Stimulated activated naive CD8-positive, alpha-beta T cell treated with anti-CD3 and anti-CD28 coated beads, Interleukin-15, Interleukin-2, amounts not matched to agents 100 U/mL and 50 U/mL, for 24 hours (primary cell): ENCODE results near the gene AIDA.
"Not testable (repeated sequence)": the region's sequence is repeated elsewhere in the genome, so short reads cannot be mapped to it uniquely, and the experiment has no call there.

Experiments used
- ATAC-seq: fragments of 150-1000 bp; cut with Tn5 transposase; one replicate; pipeline ENCODE4 v1.10.0; 2021
- DNase-seq: peaks from one replicate; pipeline ENCODE4 v3.0.0; 2021

Gene AIDA

DNA sequence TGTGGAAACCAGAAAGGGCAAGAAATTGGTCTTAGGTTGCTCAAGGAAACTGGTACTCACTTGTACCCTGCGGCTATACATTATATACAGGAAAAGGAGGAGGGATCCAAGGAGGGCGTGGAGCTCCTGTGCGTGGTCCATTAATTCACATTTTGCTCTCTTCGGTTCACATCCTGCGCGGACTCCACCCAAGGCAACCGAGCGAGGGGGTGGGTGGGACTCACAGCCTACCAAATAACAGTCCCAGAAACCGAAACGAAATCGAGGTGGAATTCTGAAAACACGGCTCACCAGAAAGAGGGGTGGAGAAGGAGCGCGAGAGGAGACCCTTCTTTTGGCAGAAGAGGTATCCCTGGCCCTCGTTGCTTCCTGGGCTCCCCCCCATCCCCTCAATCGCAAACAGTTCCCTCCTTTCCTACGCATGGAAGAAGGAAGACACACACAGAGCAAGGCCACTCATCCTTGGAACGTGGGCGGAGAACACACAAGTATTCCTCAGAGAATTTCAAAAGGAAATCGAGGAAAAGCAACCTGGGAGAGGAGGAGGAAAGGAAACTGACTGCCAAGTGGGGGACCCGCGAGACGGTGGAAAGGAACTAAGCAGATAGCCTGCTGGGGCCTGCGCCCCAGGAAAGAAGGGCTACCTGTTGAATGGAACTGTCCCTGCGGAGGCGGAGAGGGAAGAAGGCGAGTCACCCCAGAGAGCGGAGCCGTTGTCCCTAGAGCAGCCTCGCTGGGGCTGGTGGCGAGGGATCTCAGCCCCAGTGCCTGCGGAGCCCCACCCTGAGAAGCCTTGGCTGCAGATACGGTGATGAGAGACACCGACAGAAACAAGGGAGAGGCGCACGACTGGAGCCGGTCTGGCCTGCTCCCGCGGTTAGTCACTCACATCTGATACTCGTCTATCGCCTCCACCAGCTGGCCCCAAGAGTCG, 705 bp downstream of the AIDA start:
- peak; percentile 66 for DNase-seq
- ATAC-seq = peak; percentile 40

DNA sequence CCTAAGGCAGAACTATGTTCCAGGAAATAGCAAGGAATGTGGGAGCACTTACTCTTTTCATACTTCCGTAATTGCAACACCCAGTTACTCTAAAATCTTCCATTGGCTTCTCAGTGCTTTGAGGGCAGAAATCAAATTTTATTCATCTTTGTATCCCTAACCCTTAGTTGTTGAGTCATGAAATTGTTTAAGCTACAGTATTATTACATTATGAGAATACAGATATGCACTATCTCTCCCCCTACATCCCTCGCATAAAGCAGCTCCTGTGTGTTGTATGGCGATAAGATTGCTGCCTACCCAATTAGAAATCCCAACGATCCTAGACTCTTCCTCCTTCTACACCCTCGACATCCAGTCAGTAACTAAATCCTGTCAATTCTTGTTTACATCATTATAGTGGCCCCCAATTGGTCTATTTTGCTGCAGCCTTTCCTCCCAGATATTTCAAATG, 2.6 kb downstream of the AIDA start:
- DNase-seq (no peak), ATAC-seq (no peak)

DNA sequence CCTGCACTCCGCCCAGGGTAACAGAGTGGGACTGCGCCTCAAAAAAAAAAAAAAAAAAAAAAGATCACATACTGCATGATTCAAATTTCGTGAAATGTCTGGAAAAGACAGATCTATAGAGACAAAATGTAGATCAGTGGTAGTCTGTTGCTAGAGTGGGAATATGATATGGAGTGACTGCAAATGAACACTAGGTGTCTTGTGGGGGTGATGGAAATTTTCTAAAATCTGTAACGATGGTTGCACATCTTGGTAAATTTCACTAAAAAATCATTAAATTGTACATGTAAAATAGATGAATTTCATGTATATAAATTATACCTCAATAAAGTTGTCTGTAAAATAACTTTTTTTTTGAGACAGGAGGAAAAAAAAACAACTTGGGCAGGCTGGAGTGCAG, 5.5 kb downstream of the AIDA start:
- ATAC-seq (no peak), DNase-seq (no peak)

DNA sequence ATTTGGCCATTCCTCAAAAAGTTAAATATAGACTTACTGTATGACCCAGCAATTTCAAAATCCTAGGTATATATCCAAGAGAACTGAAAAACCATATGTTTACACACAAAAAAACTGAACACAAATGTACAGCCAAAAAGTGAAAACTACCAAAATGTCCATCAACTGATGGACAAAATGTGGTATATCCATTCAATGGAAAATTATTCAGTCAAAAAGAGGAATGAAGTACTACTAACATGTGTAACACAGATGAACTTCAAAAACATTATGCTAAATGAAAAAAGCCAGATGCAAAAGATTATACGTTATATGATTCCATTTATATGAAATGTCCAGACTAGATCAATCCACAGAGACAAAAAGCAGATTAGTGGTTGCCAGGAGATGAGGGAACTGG, 8.0 kb downstream of the AIDA start:
- ATAC-seq (no peak), DNase-seq (no peak)

DNA sequence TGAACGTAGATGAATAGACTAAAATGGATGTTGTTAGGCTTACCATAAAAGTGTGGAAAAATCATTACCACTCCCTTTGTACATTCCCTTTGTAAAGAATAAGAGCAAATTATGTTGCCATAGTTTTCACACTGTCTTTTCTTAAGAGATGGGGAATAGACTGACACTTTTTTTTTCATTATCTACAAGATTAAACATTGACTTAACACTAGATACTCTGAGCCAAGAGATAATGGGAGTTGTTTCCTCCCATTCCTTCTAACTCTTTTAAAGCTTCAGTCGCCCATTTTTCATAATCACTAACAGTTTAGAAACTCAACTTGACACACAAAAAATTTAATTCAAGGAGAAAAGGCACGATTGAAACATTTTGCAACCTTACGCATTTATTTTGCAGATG, 10.1 kb downstream of the AIDA start:
- ATAC-seq (no peak), DNase-seq (no peak)

DNA sequence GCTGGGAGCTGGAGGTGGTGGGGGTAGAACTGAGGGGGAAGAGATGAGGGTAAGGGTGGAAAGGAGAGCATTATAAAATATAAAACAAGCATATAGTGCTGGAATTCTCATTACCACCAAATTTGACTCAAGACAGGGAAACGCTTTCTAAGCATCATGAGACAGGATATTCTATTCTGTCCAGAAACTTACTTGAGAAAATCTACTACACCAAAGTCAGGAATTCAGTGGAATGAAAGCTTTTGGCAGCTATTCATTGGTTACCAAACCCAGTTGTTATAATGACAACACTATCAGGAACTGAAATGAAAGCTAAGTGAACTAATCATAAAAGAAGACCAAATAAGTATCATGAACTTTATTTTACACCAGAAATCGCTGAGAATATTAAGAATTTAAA, 14.5 kb downstream of the AIDA start:
- no peak for ATAC-seq
- no peak for DNase-seq

DNA sequence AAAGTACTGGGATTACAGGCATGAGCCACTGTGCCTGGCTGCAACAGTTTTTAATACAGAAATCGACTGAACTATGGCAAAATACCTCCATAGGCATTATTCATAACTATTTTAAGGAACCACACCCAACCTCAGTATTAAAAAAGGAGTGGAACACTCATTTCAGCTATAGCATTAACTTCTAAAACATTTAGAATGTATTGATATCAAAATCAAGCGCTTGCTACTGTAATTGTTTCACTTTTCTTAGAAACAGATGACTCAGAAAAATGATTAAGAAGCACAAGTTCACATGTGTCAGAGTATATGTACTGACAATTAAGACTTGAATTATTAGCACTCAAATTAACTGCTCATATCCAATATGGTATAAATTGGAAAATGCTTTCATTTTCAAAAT, 15.1 kb downstream of the AIDA start:
- ATAC-seq = no peak
- DNase-seq = no peak

DNA sequence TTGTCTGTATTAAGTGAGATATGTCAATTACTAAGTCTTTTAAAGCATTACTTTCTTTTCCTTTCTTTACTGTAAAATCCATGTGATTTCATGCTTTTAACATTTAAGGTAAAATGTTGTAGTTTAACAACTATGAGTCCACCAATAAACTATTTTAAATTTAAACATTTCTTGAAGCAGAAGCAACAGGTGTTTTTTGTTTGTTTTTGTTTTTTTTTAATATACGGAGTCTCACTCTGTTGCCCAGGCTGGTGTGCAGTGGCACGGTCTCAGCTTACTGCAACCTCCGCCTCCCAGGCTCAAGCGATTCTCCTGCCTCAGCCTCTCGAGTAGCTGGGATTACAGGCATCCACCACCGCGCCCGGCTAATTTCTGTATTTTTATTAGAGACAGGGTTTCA, 15.6 kb downstream of the AIDA start:
- ATAC-seq (no peak), DNase-seq (no peak)

DNA sequence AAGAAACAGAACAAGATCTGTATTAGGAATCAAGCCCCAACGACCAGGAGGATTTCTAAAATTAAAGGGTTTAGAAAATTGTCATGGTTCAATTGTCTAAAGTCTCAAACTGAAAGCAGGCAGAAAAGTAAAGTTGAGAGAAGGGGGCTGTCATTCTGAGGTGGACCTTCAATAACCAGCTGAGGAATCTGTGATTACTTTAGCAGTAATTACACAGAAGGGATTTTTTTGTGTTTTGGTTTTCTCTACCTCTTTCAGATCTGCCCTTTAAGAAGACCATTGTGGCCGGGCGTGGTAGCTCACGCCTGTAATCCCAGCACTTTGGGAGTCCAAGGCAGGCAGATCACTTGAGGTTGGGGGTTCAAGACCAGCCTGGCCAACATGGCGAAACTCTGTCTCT, 17.4 kb downstream of the AIDA start:
- DNase-seq = no peak
- ATAC-seq = no peak

DNA sequence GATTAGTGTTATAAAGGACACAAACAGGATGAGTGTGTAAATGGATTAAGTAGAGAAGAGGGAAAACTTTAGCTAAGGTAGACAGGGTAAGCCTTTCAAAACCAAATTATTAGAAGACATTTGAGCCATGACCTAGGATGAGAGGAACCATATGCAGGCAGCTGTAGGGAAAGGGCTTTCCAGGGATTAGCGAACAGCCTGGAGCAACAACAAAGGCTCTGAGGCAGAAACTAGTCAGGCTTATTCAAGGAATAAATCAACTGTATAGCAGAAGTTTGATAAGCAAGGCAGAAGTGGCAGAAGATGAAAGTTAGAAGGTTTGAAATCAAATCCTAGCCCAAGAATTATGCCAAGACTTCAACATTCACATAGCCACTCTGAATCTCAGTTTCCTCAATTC, 21.3 kb downstream of the AIDA start:
- no peak for ATAC-seq
- no peak for DNase-seq

DNA sequence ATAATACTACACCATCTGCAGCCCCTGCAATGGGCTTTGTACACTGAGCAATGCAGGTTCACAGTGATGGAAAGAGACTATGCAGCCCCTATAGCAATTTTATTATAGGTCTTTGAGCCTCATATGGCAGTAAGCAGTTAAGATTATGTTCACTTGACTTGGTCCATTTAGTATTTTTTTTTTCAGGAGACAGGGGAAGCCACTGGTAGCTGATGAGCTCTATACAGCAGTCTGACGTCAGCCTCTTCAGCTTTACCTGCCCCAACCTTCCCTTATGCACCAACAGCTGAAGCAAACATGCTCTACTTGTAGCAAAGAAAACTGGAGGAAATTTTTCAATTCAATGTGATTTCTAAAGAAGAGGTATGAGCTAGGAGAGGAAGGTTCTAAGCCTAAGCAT, 32.2 kb downstream of the AIDA start:
- DNase-seq = no peak
- ATAC-seq = no peak

DNA sequence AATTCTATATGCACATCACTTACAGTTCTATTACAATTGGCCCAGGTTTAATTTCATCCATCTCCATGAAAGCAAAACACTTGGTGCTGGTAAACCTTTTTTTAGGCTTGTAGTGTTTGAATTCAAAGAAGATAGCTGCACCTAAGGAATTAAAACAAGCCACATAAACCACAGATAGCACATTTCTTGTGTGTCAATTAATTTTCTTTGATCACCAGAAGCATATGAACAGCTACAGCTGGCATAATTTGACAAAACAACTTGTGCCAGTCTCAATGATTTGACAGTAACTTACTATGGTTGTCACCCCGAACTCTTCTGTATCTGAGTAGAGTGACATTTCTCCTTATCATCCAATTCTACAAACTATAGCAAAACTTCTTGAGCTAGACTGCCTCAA, 42.2 kb downstream of the AIDA start:
- ATAC-seq = no peak
- no peak for DNase-seq

DNA sequence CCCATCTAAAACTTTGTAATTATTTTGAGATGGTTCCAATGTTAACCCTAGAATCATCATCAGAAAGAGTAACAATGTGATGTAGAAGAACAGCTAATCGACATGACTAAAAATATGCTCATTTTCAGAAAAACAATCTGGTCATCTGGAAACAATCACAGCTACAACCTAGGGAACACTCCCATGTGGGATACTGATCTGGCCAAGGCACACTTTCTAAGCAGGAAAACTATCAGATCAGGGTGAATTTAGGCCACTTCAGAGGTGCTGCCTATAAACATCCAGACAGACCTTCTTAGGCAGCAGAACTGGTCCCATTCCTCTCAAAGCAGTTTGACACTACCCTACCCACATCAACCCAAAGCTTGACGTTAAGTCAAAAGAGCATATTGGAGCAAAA, 43.2 kb downstream of the AIDA start:
- ATAC-seq, DNase-seq: not testable (repeated sequence)

DNA sequence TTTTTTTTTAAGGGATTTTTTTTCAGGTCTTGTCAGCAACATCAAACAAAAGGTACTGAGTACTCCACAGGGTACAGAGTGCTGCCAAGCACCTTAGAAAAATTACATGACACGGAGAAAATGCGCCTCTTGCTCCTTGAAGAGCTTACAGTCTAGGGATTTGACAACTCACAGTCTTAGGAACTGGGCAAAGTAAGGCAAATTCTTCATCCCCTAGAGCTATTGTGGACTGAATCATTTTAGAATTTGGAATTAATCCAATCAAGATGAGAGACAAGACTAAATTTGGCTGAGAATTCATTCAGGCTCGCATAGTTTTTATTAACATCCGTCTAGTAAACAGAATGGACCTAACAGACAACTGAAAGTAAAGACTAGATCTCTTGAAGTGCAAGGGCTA, 44.1 kb downstream of the AIDA start:
- not testable (repeated sequence) for DNase-seq, ATAC-seq

DNA sequence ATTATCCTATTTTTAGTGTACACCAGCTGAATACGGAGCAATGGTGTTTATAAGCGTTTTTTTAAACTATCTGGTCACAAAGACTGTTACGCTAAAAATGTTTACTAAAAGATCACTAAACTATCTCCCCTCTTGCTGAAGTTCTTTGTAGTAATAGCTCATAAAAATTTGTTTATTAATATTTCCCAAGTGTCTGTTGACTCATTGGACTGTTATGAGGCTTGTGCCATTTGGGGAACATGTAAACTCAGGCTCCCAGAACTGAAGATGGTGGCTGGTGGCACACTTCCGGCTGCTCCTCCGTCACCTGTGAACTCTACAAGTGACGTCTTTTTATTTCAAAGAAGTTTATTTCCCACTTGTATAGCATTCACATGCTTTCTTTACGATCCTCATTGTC, 46.3 kb downstream of the AIDA start:
- DNase-seq (no peak), ATAC-seq (no peak)

DNA sequence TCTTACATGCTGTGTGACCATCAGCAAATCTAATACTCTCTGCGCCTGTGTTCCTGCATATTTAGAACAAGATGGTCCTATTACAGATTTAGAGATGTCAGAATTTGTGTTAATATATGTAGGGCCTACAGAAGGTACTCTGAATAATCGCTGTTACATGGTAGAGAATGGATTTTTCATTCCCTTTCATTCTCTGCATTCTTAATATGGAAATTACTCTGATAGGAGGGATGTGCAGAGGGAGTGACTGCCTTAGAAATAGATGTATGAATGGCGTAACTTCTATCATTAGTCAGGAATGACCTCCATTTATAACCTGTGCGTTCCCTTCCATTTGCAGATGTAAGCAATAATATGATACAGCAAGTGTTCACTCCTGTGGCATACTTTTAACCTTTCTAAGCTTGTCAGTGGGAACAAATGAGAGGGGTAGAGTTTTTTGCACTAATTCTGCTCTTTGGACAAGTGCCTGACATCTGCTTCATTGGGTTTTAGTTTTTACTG, 48.8 kb downstream of the AIDA start:
- DNase-seq (no peak), ATAC-seq (no peak)

DNA sequence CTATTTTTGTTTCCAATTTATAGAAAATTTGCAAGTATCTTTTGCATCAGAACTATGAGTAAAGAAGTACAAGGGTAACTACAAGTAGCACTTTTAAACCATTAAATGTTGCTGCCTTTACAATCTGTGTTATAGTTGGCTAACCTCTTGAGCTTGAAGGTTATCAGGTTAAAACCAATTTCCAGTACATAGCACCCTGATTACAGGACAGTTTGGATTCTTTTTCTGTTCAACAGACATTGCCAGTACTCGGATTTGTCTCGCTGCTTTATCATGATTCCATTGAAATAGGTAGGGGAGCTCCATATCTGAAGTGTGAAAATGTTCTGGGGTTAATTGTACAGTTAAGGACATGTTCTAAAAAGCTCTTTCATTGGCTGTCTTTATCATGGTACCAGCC, 54.4 kb downstream of the AIDA start:
- ATAC-seq (no peak), DNase-seq (no peak)

DNA sequence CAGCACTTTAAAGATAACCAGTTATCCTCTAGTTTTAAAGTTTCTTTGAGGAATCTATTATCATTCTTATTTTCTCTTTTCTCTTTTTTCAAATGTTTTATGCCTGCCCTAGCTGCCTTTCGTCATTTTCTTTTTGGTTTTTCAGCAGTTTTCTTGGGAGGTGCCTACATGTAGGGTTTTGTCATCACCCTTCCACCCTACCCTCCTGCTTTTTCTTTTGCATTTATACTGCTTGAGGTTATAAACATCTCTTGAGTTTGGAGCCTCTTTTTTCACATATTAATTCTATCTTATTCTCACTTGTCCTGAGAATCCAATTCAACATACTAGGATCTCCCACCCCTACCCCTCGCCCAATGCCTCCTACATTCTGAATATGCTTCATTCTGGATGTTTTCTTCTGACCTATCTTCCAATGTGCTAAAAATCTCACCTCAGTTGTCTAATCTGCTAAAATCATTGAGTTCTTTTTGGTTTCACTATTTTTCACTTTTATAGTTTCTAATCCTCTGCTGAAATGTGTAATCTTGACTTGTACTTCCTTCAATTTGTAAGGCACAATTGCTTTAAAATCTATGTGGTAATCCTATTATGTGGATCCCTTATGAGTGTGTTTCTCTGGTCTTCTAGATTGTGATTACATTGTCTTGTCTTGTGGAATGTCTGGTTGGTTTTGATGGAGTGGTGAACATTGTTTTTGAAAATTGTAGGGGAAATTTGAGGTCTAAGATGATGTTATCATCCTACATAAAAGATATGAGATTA, 55.7 kb downstream of the AIDA start:
- ATAC-seq (no peak), DNase-seq (no peak)

DNA sequence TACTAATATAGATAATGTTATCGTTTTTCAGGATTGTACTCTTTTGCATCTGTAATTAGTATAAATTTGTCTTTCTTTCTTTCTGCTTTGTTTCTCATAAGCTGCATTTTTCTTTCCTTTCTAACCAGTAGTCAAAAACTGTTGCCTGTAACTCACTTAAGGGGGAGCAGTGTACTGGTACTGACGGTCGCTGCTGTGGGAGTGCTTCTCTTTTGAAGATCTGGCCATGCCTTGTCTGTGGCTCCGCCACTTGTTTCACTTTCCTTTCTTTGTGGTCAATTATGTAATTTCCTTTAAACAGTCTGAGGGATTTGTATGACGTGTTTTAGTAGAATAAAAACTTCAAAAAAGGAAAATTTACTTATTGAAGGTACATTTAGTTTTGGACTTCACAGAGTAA, 57.4 kb downstream of the AIDA start:
- ATAC-seq = peak; percentile 90
- DNase-seq = peak; percentile 64

DNA sequence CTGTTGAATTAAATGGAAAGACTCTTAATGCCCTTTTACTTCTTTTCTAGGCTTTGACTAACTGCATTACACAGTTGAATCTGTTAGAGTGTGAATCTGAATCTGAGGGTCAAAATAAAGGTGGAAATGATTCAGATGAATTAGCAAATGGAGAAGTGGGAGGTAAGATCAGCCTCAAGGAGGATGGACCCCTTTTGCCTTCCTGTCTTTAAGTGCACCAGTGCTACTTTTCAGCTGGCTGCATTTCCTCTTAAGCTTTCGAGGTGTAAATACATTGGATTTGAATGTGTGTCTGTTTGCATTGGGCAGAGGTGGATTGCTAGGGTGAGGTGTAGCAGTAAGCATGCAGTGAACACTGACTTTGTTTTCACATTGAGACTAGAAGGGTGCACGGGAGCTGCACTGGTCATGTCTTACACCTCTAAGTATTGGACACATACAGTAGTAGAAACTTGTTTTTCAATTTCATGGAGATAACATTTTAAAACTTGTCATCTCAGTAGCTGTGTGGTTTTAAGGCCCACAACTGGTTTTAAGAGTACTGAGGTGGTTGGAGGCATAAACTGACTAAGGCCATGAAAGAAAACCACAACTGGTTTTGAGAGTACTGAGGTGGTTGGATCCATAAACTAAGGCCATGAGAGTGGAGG, 59.0 kb downstream of the AIDA start:
- DNase-seq = no peak
- ATAC-seq = peak; percentile 90

DNA sequence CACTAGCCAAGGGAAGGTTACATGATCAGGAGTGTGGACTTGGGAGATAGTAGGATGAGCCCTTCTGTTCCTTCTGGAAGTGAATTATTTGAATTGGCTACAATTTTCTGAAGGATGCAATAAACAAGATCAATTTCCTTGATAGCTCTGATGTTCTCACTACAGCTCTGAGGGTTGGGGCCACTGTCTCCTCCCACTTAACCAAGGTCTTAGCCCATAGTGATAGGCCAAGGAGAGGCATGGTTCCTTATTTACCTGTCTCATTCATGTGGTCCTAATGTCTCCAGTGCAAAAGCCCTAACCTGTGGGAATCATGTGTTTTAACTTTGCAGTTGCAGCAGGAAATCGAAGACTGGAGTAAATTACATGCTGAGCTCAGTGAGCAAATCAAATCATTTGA, 59.6 kb downstream of the AIDA start:
- ATAC-seq = no peak
- DNase-seq = no peak

DNA sequence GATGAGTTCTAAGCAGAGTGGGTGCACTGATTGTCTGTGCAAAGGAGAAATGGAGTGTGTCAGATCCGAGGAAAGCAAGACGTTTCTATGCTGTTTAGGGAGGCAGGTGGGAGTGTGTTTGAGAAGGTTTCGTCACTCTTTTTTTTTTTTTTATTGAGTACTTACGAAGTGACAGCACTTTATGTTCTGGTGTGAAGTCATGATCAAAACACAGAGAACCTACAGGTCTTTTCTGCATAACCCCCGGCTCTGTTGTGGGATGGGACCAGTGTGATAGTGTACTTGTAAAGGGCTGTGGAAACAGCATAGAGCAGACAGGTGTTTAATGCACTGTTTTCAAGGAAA, 67.7 kb downstream of the AIDA start:
- ATAC-seq = no peak
- DNase-seq = no peak
